HG02610 (cell line): ENCODE results near the gene WDR38.

Experiments used
- ATAC-seq: cut with Tn5 transposase; IDR thresholded peaks from one replicate; pipeline ENCODE4 v1.9.1; 2021; ENCODE audit warnings: mild to moderate bottlenecking, moderate library complexity; ENCODE audit not compliant: unreplicated experiment

Gene WDR38, protein sequence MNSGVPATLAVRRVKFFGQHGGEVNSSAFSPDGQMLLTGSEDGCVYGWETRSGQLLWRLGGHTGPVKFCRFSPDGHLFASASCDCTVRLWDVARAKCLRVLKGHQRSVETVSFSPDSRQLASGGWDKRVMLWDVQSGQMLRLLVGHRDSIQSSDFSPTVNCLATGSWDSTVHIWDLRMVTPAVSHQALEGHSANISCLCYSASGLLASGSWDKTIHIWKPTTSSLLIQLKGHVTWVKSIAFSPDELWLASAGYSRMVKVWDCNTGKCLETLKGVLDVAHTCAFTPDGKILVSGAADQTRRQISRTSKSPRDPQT

DNA sequence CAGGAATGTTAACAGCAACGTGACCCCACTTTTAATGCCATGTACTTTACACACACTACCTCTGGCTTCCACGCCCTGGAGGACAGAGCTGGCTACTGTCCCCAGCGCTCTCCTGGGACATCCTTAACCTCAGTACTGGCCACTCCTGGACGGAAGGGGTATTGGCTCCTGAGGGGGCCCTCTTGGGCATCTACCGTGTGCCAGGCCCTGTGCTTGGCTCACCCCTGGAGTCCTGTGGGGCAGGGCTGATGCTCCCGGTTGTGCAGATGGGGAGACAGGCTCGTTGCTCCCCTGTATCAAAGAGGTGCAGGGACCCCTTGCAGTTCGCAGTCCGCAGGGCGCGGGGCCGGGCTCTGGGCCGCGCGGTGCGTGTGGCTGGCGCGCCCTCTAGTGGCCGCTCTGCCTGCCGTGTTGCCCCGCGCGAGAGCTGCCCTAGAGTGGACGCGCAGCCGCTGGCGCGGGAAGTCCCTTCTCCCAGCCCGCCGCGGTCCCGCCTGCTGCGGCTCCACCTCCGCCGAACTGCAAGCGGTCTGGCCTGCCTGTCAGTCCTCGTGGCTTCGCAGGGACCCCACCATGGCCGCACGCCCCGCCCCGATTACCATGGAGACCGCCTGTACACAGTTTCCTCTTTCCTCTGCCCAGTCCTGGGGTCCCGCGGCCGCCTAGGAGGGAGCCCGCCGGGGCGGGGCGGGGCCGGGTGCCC is at the start of gene WDR38:
Gene WDR38, plus strand, starts transcription at position 632 of the 703 bp plus-strand sequence. CDS start 72 bp downstream, outside the sequence.
- peak; percentile 80 for ATAC-seq

DNA sequence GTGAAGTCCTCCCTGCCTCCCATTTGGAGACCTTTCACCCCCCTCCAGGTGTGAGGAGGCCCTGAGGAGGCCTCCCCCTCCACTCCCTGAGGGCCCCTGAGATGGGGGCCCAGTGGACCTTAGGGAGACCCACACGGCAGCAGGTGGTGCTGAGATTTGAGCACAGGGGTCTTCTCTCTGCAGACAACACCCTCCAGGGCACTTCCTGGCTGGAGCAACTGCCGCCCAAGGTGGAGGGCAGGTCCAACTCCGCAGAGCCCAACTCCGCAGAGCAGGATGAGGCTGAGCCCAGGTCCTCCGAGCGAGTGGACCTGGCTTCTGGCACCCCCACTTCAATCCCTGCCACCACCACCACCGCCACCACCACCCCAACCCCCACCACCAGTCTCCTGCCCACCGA is 49.3 kb upstream of the WDR38 start:
- no peak for ATAC-seq

DNA sequence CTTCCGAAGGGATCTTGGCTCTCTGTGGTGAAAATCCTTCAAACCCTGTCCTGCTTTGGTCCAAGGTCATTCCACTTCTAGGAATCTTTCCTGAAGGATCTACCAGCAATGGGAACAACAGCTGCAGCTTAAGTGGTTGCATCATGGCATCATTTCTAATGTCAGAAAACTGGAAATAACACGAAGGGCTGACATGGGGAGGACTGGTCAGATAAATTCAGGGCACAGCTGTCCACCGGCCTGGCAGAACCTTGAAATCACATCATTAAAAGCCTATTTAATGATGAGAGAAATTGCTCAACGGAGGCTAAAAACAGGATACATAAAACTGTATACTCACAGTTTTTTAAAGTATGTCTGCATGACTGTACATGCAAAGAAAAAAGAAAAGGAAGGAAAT is 48.1 kb upstream of the WDR38 start:
- no peak for ATAC-seq

DNA sequence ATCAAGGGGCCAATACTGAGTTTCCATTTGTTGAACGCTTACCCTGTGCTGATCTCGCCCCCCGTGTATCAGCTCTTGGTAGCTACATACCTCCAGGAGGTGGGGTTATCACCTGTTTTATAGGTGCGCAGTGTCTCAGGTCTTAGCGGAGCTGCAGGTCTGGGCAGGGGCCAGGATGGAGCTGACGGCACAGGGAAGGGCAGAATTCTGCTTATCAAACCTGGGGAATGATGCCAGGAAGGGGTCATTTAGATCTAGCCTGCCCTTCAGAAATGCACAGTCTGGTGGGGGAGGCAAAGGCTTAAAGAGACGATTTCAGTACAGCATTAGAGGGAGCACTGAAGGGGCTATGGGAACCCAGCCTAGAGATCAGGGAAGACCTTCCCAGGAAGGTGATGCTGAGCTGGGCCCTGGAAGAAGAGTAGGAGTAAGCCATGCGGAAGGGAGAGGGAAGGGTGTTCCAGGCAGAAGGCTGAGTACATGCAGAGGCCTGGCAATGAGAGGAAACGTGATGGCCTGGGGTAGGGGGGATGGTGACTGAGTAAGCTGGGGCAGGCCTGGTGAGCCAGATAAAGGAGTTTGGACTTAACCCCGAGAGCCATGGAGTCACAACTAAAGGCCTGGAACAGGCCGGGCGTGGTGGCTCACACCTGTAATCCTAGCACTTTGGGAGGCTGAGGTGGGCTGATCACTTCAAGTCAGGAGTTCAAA is 44.9 kb upstream of the WDR38 start:
- ATAC-seq: no peak

DNA sequence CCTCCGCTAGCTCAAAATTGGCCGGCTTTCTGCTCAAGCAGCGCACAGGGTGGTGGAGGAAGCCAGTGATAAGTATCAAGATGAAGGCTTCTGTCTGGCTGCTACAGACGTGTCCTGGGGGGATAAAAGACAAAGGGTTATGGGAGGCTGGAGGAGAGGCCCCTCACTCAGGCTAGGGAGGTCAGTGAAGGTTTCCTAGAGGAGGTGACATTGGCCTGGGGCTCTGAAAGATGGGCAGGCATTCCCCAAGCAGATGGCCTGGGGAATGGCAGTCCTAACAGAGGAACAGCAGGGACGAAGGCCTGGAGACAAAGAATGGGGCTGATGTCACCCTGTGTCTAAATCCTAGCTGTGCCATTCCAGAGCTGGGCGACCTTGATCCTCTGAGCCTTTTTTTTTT is 44.0 kb upstream of the WDR38 start:
- no peak for ATAC-seq

DNA sequence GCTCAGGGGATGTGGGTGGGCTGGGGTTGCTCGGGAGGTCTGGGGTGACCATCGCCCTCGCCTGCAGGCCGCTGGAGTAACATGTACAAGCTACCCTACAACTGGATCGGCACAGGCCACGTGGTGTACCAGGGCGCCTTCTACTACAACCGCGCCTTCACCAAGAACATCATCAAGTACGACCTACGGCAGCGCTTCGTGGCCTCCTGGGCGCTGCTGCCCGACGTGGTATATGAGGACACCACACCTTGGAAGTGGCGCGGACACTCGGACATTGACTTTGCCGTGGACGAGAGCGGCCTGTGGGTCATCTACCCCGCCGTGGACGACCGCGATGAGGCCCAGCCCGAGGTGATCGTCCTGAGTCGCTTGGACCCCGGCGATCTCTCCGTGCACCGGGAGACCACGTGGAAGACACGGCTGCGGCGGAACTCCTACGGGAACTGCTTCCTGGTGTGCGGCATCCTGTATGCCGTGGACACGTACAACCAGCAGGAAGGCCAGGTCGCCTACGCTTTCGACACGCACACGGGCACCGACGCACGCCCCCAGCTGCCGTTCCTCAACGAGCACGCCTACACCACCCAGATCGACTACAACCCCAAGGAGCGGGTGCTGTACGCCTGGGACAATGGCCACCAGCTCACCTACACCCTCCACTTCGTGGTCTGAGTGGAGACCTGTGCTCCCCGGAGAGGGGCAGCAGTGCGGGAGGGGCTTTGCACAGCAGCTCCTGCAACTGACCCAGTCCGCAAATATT is 43.3 kb upstream of the WDR38 start:
- ATAC-seq: no peak

DNA sequence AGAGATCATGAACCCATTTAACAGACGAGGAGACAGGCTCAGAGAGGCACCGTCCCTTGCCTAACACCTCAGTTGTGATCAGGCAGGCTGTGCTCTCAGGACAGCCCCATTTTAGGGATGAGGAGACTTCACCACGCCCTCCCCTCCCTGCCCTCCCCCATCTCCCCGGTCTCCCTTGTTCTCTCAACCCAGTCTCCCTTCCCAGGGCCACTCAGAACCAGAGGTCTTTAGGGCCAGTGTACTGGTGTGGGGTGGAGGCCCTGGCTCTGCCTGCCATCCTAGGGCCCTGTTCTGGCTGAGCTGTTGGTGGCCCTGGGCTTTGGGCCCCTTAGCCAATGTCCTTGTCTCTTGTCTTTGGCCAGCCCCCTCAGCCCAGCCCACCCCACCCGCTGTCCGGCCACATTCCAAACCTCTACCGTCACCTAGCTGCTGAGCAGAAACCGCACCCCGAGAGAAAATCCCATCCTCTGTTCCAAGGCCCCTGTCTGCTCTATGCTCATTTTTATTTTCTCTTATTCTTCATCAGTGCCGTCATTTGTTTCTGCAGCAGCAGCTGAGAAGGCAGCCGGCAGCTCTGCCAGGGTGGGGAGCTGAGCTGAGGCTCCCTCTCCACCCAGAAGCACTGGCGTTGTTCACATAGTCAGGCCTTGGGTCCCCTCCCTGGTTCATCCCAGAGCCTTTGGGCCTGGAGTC is 42.5 kb upstream of the WDR38 start:
- ATAC-seq: no peak

DNA sequence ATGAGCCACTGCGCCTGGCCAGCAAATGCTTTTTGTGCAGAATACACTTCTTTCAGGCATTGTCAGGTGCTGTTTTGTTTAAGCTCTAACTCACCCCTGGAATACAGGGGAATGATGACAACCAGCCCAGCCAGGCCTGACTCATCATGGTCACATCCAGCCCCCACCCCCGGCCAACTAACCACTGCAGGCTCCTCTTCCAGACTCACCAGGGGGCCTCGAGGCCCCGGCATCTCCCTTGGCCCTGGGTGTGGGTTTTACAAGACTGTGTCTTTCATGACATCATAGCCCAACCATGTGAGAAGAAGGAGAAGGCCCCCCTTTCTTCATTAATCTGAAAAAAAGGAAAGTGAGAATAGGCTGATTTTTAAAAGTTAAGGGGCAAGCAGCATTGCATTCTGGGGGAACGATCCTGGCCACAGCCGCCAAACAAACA is 40.8 kb upstream of the WDR38 start:
- ATAC-seq: no peak

DNA sequence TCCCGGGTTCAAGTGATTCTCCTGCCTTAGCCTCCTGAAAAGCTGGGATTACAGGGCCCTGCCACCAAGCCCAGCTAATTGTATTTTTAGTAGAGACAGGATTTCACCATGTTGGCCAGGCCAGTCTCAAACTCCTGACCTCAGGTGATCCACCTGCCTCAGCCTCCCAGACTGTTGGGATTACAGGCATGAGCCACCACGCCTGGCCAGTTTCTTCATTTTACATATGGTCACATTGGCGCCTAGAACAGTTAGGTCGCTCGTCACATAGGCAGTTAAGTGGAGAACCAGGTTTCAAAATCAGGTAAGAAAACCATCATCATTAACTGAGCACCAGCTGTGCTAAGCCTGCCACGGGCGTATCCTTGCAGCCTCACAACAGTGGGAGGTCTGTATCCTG is 40.2 kb upstream of the WDR38 start:
- no peak for ATAC-seq

DNA sequence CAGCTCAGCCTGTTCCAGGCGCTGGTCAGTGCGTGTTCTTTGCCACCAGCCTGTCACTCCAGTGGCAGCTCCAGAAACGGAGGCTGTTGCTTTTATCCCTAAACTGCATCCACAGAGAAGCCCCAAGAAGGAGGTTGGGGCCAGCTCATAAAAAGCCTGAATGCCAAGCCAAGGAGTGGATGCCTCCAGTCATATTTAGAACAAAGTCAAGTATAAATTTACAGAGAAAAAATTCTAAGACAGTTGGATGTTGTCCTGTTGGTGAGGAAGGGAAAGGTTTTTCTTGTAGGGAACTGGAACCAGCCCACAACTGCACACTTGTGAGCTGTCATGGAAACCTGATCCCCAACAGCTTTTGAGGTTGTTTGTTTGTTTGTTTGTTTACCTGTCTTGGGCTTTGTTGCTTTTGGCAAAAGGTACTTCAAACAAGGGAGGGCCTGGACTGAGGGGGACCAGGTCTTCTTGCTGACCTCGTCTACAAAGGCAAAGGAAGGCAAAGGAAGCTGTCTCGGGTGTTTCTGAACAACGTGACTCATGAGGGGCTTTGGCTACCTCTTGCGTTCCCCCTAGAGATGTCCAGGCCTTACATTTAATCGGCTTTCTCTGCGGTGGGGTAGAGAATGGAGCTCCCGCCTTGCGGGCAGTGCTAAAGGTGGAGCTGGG is 39.6 kb upstream of the WDR38 start:
- no peak for ATAC-seq

DNA sequence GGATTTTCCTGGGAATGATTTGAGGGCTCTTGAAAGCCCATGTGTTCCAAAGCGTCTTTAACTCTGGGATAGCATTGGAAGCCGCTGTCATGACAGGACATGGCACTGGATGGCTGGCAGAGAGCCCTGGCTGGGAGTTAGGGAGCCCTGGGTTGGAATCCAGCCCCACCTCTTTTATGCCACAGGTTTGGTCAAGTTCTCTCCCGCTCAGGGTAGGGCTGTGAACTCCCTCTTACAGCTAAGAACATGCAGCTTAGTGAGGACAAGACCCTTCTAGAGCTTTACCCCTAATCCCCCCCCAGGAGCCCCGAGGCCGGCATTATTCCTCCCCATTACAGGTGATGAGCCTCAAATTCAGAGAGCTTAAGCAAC is 39.1 kb upstream of the WDR38 start:
- ATAC-seq: no peak

DNA sequence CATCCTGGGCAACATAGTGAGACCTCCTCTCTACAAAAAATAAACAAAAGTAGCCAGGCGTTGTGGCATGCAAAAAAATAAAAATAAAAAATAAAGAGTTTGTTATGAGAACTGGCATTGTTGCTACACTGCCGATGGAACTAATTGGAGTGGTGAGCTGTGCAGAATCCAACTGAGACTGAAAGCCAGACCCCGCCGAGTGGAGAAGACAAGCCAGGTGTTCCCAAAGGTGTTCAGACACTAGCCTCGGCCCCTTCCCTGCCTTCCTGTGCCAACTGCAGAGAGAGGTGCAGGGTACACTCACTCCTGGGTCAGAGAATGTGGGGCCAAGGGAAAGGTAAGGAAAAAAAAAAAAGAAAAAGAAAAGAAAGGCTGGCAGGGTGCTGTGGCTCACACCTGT is 37.7 kb upstream of the WDR38 start:
- ATAC-seq: no peak

DNA sequence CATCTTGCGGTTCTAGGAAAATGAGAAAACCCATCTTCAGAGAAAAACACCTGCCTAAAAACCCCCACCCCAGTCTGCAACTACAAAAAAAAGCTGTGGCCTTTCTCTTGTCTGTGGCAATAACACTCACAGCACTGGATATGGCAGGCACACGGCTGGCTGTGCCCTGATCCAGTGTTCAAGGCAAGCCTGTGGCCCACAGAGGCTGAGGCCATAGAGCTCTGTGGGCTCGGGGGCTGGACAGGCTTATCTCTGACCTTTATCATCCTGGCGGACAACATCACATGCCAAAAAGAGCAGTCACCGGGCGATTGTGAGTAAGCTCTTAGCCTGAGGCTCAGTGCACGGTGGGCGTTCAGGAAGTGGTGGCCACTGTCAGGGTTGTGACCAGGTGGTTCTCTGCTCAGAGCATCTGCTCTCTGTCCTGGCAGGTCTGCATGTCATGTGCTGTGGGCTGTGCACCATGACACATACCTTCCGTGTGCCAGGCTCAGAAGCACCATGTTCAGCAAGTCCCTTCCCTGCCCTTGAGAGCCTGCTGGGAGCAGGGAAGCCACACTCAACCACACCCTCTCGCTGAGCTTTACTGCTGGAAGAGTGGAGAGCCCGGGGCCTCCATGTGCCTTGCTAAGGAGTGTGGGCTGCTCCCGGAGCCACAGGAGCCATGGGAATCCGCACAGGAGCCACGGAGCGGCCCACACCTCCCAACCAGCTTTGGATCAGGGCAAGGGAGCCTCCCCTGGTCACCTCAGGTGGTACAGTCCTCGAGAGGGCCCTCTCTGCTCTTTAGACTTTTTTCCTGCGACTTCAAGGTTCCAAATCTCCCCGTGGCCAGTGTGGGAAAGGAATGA is 34.6 kb upstream of the WDR38 start:
- peak; percentile 55 for ATAC-seq

DNA sequence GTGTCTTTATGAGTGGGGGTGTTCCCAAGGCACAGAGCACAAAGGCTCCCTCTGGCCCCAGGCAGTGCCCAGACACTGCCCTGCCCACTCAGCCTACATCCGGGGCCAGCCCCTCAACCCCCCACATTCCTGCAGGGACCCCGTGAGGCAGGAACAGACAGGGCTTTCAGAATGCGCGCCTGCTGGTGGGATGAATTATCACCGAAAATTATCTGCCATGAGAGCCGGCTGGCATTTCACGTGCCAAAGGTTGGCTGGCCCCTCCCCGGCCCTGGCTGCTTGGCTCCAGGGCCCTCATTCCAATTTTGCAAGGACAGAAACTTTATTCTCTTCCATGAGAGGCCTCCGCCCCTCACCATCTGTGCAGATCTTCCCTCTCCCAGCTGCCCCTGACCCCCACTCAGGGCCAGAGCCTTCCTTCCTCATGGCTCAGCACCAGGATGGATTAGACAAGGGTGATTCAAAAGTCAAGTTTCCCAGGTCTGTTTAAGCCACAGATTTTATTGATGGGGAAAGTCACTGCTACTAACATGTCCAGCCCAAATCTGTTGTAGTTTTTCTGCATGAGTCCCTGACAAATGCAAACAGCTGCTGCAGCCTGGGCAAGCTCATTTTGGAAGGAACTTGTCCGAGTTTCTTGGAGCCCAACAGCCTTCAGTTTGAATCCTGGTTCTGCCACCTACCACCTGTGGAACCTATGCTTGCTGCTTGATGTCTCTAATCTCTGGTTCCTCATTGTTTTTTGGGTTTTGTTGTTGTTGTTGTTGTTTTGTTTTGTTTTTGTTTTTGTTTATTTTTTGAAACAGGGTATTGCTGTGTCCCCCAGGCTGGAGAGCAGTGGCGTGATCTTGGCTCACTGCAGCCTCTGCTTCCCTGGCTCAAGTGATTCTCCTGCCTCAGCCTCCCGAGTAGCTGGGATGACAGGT is 32.3 kb upstream of the WDR38 start:
- ATAC-seq: no peak

DNA sequence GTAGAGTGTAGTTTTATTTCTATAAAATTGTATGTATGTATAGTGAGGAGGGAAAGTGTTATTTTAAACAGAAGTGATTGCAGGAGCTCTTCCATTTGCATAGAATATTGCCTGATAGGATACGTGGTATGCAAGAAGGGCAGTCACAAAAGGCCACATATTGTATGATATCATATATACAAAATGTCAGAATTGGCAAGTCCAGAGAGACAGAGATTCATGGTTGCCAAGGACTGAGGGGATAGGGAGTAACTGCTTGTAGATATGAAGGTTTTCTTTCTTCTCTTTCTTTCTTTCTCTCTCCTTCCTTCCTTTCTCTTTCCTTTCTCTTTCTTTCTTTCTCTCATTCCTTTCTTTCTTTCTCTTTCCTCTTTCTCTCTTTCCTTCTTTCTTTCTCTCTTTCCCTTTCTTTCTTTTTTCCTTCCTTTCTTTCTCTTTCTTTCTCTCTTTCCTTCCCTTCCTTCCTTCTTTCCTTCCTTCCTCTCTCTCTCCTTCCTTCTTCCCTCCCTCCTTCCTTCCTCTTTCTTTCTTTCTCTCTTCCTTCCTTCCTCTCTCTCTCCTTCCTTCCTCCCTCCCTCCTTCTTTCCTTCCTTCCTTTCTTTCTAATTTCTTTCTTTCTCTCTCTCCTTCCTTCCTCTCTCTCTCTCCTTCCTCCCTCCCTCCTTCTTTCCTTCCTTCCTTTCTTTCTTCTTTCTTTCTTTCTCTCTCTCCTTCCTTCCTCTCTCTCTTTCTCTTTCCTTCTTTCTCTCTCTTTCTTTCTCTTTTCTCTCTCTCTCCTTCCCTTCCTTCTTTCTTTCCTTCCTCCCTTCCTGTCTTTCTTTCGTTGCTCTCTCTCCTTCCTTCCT is 24.5 kb upstream of the WDR38 start:
- ATAC-seq: no peak

DNA sequence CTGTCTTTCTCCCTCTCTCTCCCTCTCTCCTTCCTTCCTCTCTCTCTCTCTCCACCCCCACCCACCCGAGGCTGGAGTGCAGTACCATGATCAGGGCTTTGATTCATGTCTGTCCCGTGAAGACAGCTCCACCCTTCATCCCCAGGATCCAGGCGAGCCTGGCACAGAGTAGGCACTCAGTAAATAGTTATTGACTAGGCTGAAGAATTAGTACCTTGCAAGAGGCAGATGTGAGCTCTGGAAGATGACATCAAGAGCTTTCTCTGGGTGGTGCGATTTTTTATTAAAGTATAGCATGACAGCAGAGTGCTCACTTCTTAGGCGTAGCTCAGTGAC is 24.0 kb upstream of the WDR38 start:
- no peak for ATAC-seq

DNA sequence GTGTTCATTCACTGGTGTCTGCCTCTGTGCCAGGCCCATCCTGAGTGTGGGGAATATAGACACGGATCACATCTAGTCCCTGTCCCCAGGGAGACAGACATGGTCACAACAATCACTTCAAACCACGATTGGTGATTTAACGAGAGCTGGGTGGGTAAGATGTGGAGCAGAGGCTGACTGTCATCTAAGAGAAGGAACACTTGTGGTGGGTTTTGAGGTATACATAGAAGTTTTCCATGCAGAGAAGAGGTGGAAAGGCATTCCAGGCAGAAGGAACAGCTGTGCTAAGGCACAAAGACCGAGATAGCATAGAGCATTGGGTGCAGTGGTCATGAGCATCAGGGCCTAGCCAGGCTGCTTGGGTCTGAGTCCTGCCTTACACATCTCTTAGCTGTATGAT is 22.7 kb upstream of the WDR38 start:
- no peak for ATAC-seq
